GM06990 (cell line): ENCODE data around the gene LPCAT1.
"Not testable (repeated sequence)": the region's sequence is repeated elsewhere in the genome, so short reads cannot be mapped to it uniquely, and the experiment has no call there.

Experiments used
- DNase-seq: peaks from one replicate; pipeline ENCODE4 v3.0.0-alpha.2; 2011; ENCODE audit not compliant: insufficient read length; ENCODE audit errors: extremely low read depth
- H3K27me3 ChIP-seq: replicated peaks from 2 replicates; pipeline ENCODE4 v1.6.0; 2011; ENCODE audit warnings: low read length; ENCODE audit not compliant: control insufficient read depth, insufficient read depth
- H3K36me3 ChIP-seq: 2 replicates; pipeline ENCODE4 v1.5.1; 2011; ENCODE audit warnings: low read length; ENCODE audit not compliant: control insufficient read depth, insufficient read depth
- H3K4me3 ChIP-seq: replicated peaks from 2 replicates; pipeline ENCODE4 v1.5.1; 2011; ENCODE audit warnings: low read depth, mild to moderate bottlenecking, control low read depth, low read length
- TF ChIP-seq, protein P1 (sequence below): IDR thresholded peaks from 2 replicates; pipeline ENCODE4 v1.5.1; 2011; ENCODE audit warnings: low read length, control low read depth, mild to moderate bottlenecking, inconsistent platforms; ENCODE audit not compliant: insufficient read depth, poor library complexity, severe bottlenecking

LPCAT1 gene

DNA sequence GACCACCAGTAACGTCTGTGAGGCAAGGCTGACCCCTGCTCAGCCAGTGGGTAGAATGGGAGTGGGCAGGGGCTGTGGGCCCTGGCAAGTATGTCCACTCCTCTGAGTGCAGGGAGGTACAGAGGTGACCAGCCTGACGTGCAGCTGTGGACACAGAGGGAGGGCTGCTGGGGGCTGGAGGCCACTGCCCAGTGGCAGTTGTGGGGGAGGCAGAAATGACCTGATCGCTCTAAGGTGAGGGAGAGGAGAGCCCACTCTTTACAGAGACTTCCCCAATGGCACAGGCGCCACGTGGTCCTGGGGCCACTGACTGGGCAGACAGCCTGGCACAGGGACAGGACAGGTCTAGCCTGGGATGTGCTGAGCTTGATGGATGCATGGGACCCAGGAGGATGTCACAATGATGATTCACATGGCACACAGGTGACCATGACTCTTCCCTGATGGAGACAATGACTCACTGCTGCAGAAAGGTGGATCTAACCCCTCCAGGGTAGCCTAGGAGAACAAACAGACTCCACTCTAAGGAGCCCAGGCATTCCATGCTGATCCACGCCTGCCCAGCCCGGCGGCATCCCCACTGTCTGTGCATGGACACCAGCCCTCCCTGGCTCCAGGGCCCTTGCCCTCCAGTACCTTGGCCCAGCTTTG lies 7.7 kb downstream of the LPCAT1 start:
- no peak for DNase-seq
- TF ChIP-seq, protein P1, sequence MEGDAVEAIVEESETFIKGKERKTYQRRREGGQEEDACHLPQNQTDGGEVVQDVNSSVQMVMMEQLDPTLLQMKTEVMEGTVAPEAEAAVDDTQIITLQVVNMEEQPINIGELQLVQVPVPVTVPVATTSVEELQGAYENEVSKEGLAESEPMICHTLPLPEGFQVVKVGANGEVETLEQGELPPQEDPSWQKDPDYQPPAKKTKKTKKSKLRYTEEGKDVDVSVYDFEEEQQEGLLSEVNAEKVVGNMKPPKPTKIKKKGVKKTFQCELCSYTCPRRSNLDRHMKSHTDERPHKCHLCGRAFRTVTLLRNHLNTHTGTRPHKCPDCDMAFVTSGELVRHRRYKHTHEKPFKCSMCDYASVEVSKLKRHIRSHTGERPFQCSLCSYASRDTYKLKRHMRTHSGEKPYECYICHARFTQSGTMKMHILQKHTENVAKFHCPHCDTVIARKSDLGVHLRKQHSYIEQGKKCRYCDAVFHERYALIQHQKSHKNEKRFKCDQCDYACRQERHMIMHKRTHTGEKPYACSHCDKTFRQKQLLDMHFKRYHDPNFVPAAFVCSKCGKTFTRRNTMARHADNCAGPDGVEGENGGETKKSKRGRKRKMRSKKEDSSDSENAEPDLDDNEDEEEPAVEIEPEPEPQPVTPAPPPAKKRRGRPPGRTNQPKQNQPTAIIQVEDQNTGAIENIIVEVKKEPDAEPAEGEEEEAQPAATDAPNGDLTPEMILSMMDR: no peak
- peaks cover 43% of the 10 kb centered on the region for H3K36me3 ChIP-seq
- H3K4me3 ChIP-seq: no peak overlapping the region
- no peaks in the 10 kb centered on the region for H3K27me3 ChIP-seq

DNA sequence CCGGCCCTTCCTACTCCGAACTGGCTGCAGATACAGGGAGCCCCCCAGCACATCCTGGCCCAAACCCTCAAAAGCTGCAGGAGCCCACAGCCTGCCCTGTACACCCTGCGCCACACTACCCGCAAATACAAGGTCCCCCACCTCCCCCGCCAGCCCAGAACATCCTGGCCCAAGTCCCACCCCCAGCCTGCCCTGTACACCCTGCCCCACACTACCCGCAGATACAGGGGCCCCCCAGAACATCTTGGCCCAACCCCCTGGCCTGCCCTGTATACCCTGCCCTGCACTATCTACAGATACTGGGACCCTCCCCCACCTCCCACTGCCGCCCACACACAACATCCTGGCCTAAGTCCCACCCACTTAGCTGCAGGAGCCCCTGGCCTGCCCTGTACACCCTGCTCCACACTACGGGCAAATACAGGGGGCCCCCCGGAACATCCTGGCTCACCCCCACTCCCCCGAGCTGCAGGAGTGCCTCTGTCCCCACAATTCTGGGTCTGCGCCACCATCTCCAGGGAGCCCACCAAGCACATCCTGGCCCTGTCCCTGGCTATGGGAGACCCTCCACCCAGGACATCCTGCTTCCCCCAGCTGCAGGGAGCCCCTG lies 8.3 kb downstream of the LPCAT1 start:
- TF ChIP-seq, protein P1: no peak
- Histone ChIP-seq H3K36me3 (peaks cover 48% of the 10 kb centered on the region), H3K4me3 (no peak overlapping the region), H3K27me3 (no peaks in the 10 kb centered on the region)
- DNase-seq: no peak

DNA sequence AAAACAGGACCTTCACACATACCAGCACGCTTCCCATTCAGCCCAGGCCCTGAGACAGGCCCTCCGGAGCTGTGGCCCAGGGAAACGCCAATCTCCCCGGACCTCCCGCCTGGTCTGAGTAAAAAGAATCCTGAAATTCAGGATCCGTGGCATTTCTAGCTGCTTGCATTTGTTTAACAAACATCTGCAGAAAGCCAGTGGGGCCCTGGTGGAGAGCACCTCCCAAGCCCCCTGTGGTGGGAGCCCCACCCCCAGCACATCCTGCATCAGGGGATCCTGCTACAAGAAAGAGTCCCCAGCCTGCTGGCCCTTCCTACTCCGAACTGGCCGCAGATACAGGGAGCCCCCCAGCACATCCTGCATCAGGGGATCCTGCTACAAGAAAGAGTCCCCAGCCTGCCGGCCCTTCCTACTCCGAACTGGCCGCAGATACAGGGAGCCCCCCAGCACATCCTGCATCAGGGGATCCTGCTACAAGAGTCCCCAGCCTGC lies 8.9 kb downstream of the LPCAT1 start:
- DNase-seq, H3K4me3 ChIP-seq, H3K27me3 ChIP-seq: not testable (repeated sequence)
- H3K36me3 ChIP-seq: peaks cover 46% of the 10 kb centered on the region

DNA sequence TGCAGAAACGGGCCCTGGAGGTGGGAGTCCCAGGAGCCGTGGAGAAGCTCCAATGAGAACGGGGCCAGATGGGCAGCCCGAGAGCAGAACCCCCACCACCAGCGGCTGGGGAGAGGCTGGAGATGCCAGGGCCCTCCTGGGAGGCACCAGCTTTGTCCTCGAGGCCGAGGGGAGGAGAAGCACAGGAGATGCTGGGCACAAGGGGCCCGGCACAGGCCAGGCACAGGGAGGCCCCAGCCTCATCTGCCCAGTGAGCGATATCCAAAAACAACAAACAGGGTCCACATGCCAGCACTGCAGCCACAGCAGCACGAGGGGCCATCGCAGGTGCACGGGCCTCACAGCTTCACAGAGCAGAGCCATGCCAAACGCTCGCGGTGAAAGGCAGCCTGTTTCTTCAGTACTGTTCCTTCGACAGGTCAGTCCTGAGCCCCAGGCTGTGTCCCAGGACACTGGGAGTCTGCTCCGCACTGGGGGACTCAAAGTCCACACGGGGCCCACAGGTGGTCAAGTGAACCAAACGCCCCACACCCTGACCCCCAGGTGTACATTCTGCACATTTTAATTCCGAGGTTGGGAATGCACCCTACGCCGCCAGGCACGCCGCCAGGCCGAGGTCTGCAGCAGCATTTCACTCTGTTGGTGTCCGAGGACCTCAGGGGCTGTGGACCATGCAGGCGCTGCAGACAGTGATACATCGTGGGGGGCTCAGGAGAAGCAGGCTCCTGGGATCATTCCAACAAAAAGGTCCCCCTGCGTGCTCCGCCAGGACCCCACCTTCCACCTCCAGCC lies 9.5 kb downstream of the LPCAT1 start:
- peak; percentile 5 for DNase-seq
- Histone ChIP-seq H3K27me3 (no peaks in the 10 kb centered on the region), H3K4me3 (no peak overlapping the region), H3K36me3 (peaks cover 40% of the 10 kb centered on the region)
- TF ChIP-seq, protein P1: no peak

DNA sequence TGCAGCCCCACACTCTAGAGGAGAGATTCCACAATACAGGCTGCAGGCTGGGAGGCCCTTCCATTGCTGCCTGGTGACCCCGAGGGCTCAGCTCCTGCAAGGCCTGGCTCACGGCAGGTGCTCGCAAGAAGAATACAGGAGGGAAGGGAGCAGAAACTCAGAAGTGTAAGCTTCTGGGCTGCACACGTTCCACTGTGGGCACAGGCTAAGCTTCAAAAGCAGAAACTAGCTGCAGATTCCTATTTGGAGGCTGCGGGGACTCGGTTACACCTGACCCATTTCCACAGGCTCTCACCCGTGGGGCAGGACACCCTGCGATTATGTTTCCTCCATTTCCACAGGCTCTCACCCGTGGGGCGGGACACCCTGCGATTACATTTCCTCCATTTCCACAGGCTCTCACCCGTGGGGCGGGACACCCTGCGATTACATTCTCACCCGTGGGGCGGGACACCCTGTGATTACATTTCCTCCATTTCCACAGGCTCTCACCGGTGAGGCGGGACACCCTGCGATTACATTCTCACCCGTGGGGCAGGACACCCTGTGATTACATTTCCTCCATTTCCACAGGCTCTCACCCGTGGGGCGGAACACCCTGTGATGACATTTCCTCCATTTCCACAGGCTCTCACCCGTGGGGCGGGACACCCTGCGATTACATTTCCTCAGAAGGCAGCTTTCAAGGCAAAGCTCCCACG lies 10.3 kb downstream of the LPCAT1 start:
- DNase-seq: no peak
- TF ChIP-seq, protein P1: no peak
- Histone ChIP-seq H3K27me3 (no peaks in the 10 kb centered on the region), H3K36me3 (peaks cover 38% of the 10 kb centered on the region), H3K4me3 (no peak overlapping the region)
